Natural killer cell (primary cell): ENCODE results near the gene DAPK1. TPM values are rescaled to one million over a fixed set of nuclear protein-coding genes. Genes with fewer than 3 reads are reported as not detected.

Experiments
- ATAC-seq, 3 donors: fragments of 150-1000 bp in 2 of 3; fragments of 200-7000 bp in 1 of 3; cut with Tn5 transposase; 1 replicate in 1 of 3; 2 replicates in 2 of 3; pipeline ENCODE4 v1.10.0; 2021; ENCODE audit warnings: mild to moderate bottlenecking in 2 of 3, moderate library complexity in 2 of 3
- DNase-seq, 2 donors: peaks; one replicate each; pipeline versions ENCODE4 v3.0.0 to v3.0.0-alpha.2; 2013 to 2021; ENCODE audit warnings: mixed read lengths in 1 of 2
- H3K27ac ChIP-seq: one replicate; pipeline ENCODE4 v1.5.1; 2013; ENCODE audit warnings: mild to moderate bottlenecking, low read length
- H3K27me3 ChIP-seq: one replicate; pipeline ENCODE4 v1.6.1; 2013; ENCODE audit warnings: low read length; ENCODE audit not compliant: control insufficient read depth, insufficient read depth
- H3K36me3 ChIP-seq: one replicate; pipeline ENCODE4 v1.6.1; 2013; ENCODE audit warnings: low read length; ENCODE audit not compliant: control insufficient read depth, insufficient read depth
- H3K4me1 ChIP-seq: one replicate; pipeline ENCODE4 v1.6.1; 2013; ENCODE audit warnings: low read length; ENCODE audit not compliant: control insufficient read depth, insufficient read depth
- H3K4me3 ChIP-seq: one replicate; pipeline ENCODE4 v1.5.1; 2013; ENCODE audit warnings: low read length
- H3K9me3 ChIP-seq: one replicate; pipeline ENCODE4 v1.6.1; 2013; ENCODE audit warnings: low read length; ENCODE audit not compliant: control insufficient read depth, insufficient read depth
- H3K27ac Mint-ChIP-seq, 2 donors: one replicate each; pipeline ENCODE4 v1.8.0; 2022; ENCODE audit warnings: mild to moderate bottlenecking in 2 of 2, mixed read lengths in 2 of 2, moderate library complexity in 1 of 2
- H3K27me3 Mint-ChIP-seq, 2 donors: one replicate each; pipeline ENCODE4 v1.8.0; 2022; ENCODE audit warnings: low read depth in 2 of 2, mixed read lengths in 2 of 2
- H3K36me3 Mint-ChIP-seq: one replicate; pipeline ENCODE4 v1.8.0; 2022; ENCODE audit warnings: mixed read lengths
- H3K4me1 Mint-ChIP-seq, 2 donors: one replicate each; pipeline ENCODE4 v1.8.0; 2022; ENCODE audit warnings: mixed read lengths in 2 of 2
- H3K4me3 Mint-ChIP-seq: one replicate; pipeline ENCODE4 v1.8.0; 2022; ENCODE audit warnings: mild to moderate bottlenecking, moderate library complexity, mixed read lengths
- H3K9me3 Mint-ChIP-seq, 2 donors: one replicate each; pipeline ENCODE4 v1.8.0; 2022; ENCODE audit warnings: mixed read lengths in 2 of 2
- CTCF ChIP-seq: fragments of 200-600 bp; IDR thresholded peaks from one replicate; pipeline ENCODE4 v1.8.0; 2022; ENCODE audit warnings: antibody characterized with exemption
- WGBS: methylation state at CpG from one replicate; pipeline ENCODE4 v1.1.7; 2013; ENCODE audit warnings: missing lambda C conversion rate; ENCODE audit not compliant: insufficient coverage; 5-methylcytosine and 5-hydroxymethylcytosine counted together
- intact Hi-C: fragments of 100-400 bp; cut with micrococcal nuclease; formaldehyde crosslinking; loops from one replicate; pipeline ENCODE4 v1.14.2; 2022
- total RNA-seq, 4 donors: library from RNA; stranded (reverse); fragments of 120-200 nt in 1 of 4; gene quantifications; one replicate each; pipeline versions ENCODE4 v1.2.3 to v1.2.4, GENCODE V29; 2013 to 2022

The DAPK1 gene
- total RNA-seq, 3 donors from 2014 or later (not counting 1 experiment from before 2014, with no cell fraction given): 12.2 to 26.5 (median 22.7) TPM

- Mint-ChIP-seq H3K36me3 (no peaks in the 10 kb centered on the region), H3K4me3 (no peak overlapping the region), H3K9me3 (no peaks in the 10 kb centered on the region), H3K4me1 (peaks cover 0 to 7% of the 10 kb centered on the region in 2 donors), H3K27me3 (no peaks in the 10 kb centered on the region), H3K27ac (no peak overlapping the region)
- no peak for TF ChIP-seq CTCF
- Histone ChIP-seq H3K36me3 (no peaks in the 10 kb centered on the region), H3K4me3 (no peak overlapping the region), H3K4me1 (peaks cover 5% of the 10 kb centered on the region), H3K27me3 (no peaks in the 10 kb centered on the region), H3K9me3 (no peaks in the 10 kb centered on the region), H3K27ac (no peak overlapping the region)
- no peak for ATAC-seq
- intact Hi-C loops: no loop called here
- 93% methylated on average over 9 of the region's 9 CpGs for WGBS
- DNase-seq: no peak
Observed at GRCh38 chr9:87643107-87643650, 145.5 kb downstream of the DAPK1 start.

- no peak for DNase-seq
- peaks cover 5% of the 10 kb centered on the region for H3K4me1 ChIP-seq
- H3K9me3 ChIP-seq: no peaks in the 10 kb centered on the region
- no peaks in the 10 kb centered on the region for H3K27me3 ChIP-seq
- WGBS: 98% methylated on average over 8 of the region's 9 CpGs
- no peak overlapping the region for H3K4me3 Mint-ChIP-seq
- no peak for TF ChIP-seq CTCF
- H3K4me3 ChIP-seq: no peak overlapping the region
- no peak for ATAC-seq
- no peaks in the 10 kb centered on the region for H3K27me3 Mint-ChIP-seq
- no peaks in the 10 kb centered on the region for H3K36me3 Mint-ChIP-seq
- no peak overlapping the region for H3K27ac ChIP-seq
- H3K4me1 Mint-ChIP-seq: peaks cover 0 to 7% of the 10 kb centered on the region in 2 donors
- no peak overlapping the region for H3K27ac Mint-ChIP-seq
- intact Hi-C loops: no loop called here
- H3K9me3 Mint-ChIP-seq: no peaks in the 10 kb centered on the region
- H3K36me3 ChIP-seq: no peaks in the 10 kb centered on the region
Observed at GRCh38 chr9:87643778-87644570, 146.3 kb downstream of the DAPK1 start.

DNA sequence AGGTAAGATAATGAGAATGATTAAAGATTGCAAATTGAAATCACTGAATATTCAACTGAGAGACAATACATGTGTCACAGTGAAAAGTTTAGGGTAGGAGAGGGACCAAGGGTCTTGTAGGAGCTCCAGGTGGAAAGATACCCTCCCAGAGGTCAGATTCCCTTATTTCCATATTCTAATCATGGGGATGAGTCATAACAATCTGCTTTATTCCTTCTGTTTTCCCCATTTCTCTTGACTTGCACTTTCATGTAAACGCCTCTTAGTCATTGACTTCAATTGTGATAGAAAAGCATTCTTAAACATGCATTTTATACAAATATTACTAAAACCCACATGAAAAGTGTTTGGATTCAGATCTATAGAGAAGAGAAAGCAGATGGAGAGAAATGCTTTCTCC lies 147.0 kb downstream of the DAPK1 start:
- WGBS: no CpG with 5 or more reads among the region's 1 CpG
- no peak overlapping the region for H3K27ac ChIP-seq
- H3K9me3 ChIP-seq: no peaks in the 10 kb centered on the region
- H3K4me1 Mint-ChIP-seq: peaks cover 0 to 7% of the 10 kb centered on the region in 2 donors
- no peak overlapping the region for H3K4me3 ChIP-seq
- H3K4me3 Mint-ChIP-seq: no peak overlapping the region
- H3K27ac Mint-ChIP-seq: no peak overlapping the region
- H3K9me3 Mint-ChIP-seq: no peaks in the 10 kb centered on the region
- no peak for TF ChIP-seq CTCF
- no peaks in the 10 kb centered on the region for H3K27me3 ChIP-seq
- DNase-seq: no peak
- H3K4me1 ChIP-seq: peaks cover 5% of the 10 kb centered on the region
- no peak for ATAC-seq
- H3K27me3 Mint-ChIP-seq: no peaks in the 10 kb centered on the region
- intact Hi-C loops: no loop called here
- H3K36me3 Mint-ChIP-seq: no peaks in the 10 kb centered on the region
- H3K36me3 ChIP-seq: no peaks in the 10 kb centered on the region
